Inflammatory macrophage (primary cell): ENCODE measurements around the gene GPC5.
"Not testable (repeated sequence)": the region's sequence is repeated elsewhere in the genome, so short reads cannot be mapped to it uniquely, and the experiment has no call there.

Source experiments
- DNase-seq, 2 donors: peaks; one replicate each; pipeline ENCODE4 v3.0.0-alpha.2; 2020 to 2022

Gene GPC5

GRCh38 chr13:91785431-91786119 lies 387.2 kb downstream of the GPC5 start:
- DNase-seq: no peak

- DNase-seq: no peak
These were observed 393.6 kb downstream of the GPC5 start for GRCh38 chr13:91792054-91792453.

GRCh38 chr13:91797567-91797966 lies 399.1 kb downstream of the GPC5 start:
- DNase-seq: no peak

DNA sequence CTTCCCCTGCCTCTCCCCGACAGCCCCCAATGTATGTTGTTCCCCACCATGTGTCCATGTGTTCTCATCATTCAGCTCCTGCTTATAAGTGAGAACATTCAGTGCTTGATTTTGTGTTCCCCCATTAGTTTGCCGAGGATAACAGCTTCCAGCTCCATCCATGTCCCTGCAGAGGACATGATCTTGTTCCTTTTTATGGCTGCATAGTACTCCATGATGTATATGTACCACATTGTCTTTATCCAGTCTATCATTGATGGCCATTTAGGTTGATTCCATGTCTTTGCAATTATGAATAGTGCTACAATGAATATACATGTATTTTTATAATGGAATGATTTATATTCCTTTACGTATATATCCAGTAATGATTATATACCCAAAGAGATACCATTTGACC lies 399.9 kb downstream of the GPC5 start:
- DNase-seq: not testable (repeated sequence)

DNA sequence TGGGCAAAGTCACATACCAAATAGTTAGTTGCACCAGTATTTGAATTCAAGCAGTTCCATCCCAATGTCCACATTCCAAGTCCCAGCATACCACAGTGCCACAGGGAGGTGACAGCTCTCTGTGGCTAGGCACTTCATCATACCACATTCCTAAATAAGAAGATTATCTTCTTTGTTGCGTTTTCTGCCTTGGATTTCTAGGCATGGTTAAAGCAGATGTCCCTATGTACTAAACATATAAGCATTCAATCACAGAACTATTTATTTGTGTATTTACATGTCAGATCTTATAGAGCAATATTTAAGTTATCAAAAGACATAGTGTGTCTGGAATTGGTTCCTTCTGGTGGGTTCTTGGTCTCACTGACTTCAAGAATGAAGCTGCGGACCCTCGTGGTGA lies 403.4 kb downstream of the GPC5 start:
- not testable (repeated sequence) for DNase-seq

- DNase-seq: no peak
These were observed 404.5 kb downstream of the GPC5 start for GRCh38 chr13:91802957-91803356.

- no peak for DNase-seq
These were observed 406.3 kb downstream of the GPC5 start for GRCh38 chr13:91804724-91805123.

- no peak for DNase-seq
These were observed 407.2 kb downstream of the GPC5 start for GRCh38 chr13:91805605-91806004.

DNA sequence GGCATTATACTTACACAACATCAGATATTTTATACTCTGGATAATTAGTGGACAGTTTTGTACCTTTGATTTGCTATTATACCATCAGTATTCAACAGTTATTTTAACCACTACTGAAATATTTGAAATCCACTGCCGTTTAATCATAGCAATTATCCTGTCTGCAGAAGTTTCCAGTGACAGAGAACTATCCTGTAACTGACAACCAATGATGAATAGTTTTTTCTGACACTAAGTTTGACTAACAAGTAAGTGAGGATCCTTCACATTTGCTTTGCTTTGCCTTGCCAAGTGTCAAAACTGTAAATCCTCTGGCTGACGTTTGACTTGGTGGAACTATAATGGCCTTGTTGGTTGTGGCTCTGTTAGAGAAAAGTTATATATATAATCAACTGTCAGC lies 410.7 kb downstream of the GPC5 start:
- no peak for DNase-seq

- DNase-seq: no peak
These were observed 414.8 kb downstream of the GPC5 start for GRCh38 chr13:91813253-91813652.

DNA sequence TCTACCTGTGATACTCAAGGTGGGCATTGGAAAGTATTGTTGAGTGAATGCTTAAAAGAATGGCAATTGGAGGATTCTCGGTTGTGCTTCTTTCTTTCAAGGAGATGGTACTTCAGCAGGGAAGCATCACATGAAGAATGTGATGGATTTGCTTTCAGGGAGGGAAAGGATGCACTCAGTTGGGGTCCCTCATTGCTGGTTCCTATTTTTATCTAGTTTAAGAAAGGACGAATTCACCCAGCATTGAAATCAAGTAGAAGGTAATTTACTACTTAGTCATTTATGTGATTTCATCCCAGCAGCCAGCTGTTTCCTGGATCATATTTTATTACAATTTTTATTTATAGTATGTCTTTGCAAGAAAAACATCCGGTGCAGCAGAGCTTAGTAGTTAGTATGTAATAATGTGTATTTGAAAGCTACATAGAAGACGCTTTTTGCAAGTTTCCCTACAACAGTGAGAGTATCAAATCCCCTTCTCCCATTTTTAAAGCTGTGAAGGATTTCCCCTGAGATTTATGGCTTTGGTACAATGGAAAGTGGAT lies 417.9 kb downstream of the GPC5 start:
- DNase-seq: no peak

- no peak for DNase-seq
These were observed 418.8 kb downstream of the GPC5 start for GRCh38 chr13:91817250-91817649.

- DNase-seq: no peak
These were observed 426.0 kb downstream of the GPC5 start for GRCh38 chr13:91824416-91824815.

DNA sequence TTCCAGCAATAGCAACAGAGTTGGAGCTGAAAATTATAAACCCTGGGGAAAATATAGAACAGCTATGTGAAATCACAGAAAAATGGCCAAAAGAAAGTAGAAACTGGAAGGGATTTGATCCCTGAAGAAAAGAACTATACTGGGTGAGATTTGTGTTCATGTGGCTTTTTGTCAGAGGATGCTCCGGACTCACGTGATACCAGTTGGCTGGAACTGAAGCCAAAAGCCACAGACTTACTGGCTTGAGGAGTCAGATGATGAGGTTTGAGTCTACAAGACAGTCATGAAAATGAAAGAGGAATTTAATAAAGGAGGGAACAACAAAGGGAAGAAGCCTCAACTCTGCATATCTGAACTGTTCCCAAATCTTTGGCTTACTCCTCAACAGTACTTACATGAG lies 427.1 kb downstream of the GPC5 start:
- no peak for DNase-seq

DNA sequence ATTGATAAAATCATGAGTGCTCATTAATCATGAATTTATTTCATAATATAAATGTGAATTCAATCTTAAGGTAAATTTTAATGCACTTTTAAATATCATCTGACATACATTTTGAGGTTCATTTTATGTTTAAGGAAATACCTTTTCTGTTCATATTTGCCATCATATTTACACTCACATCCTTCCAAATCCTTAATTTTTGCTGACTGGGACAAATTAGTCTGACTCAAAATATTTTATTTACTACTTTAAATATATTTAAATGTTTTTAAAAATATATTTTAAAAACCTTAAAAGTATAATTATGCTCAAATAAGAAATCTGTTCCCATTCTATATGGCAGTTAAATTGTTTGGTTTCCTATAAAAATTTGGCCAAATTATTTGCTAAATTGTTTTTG lies 438.1 kb downstream of the GPC5 start:
- DNase-seq: no peak

GRCh38 chr13:91845612-91846011 lies 447.2 kb downstream of the GPC5 start:
- DNase-seq: no peak

DNA sequence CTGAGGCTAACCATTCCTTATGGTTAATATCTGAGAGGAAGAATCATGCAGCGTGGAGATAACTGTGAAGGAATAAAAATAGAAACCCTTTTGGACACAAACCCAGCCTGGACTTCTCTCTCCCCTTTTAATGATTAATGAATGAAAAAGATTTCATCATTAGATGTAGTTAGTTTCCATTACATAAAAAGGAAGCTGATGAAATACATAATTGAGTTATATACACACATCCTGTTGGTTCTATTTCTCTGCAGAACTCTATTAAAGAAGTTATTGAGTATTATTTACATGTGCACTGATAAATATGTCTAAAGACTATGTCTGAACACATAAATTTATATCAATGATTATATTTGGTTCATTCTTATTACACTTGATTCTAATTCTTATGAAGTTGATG lies 465.3 kb downstream of the GPC5 start:
- no peak for DNase-seq

GRCh38 chr13:91868351-91868750 lies 469.9 kb downstream of the GPC5 start:
- DNase-seq: no peak

GRCh38 chr13:91878491-91878890 lies 480.1 kb downstream of the GPC5 start:
- DNase-seq: no peak

GRCh38 chr13:91879360-91879759 lies 480.9 kb downstream of the GPC5 start:
- no peak for DNase-seq

DNA sequence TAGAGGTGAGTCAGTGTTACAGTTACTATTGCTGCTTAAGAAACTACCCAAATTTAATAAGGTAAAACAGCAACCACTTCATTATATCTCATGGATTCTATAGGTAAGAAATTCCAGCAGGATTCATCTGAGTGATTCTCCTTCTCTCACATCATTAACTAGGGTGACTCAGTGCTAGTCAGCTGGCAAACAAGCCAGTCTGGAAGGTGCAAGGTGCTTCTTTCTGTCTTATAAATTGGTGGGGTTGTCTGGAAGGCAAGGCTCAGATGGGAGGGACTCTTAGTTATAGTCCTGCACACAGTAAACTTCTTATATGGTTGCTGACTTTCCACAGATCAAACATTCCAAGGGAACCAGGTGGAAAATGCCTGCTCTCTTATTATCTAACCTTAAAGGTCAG lies 484.5 kb downstream of the GPC5 start:
- DNase-seq: no peak

GRCh38 chr13:91889641-91890040 lies 491.2 kb downstream of the GPC5 start:
- DNase-seq: no peak

DNA sequence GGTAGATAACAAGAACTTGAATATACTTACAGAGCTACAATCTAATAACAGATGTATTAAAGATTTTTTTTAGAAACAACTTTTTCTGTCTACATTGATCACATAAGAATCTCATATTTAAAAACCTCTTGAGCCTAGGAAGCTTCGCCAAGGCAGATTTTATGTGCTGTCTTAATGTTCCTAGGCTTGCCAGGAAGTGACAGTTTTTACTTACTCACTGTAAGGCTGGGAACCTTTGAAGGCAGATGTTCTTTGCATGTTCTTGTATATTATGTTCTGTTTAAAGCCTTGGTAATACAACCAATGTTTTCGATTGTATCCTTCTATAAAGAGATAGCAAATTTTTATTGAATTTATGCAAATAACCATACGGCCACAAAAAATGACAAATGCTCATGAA lies 492.7 kb downstream of the GPC5 start:
- DNase-seq: no peak

DNA sequence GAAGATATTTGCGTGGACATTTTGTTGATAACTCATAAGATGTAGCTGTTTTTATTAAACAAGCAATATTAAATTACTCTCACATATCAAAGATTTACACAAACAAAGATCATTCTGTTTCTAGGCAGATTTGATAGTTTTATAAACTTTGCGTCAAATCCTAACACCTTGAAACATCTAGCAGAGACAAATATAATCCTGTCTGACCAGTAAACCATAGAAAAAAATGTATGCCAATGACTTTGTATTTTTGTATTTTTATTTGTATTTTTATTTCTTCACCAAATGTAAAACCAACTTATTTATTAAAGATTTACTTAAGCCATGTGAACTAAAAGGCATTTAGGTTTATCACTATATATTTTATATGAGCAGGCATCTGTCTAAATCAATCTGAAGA lies 494.6 kb downstream of the GPC5 start:
- DNase-seq: no peak

- DNase-seq: no peak
These were observed 495.9 kb downstream of the GPC5 start for GRCh38 chr13:91894316-91894715.
